Fibroblast of the aortic adventitia (primary cell): Measurements from ENCODE around the gene JOSD2. TPM values are rescaled to one million over a fixed set of nuclear protein-coding genes. Genes with fewer than 3 reads are reported as not detected.
"Not testable (repeated sequence)": the region's sequence is repeated elsewhere in the genome, so short reads cannot be mapped to it uniquely, and the experiment has no call there.

ENCODE experiments used
- DNase-seq: peaks from one replicate; pipeline ENCODE4 v3.0.0-alpha.2; 2010; ENCODE audit warnings: low read depth
- H3K4me3 ChIP-seq: 2 replicates; pipeline ENCODE4 v1.5.1; 2011; ENCODE audit warnings: low read depth, mild to moderate bottlenecking, control low read depth, low read length, moderate library complexity
- total RNA-seq: library from RNA; depleted of rRNA; stranded (reverse); fragments of >200 nt; gene quantifications from 2 replicates; pipeline ENCODE4 v1.2.3, GENCODE V29; 2012; ENCODE audit warnings: low replicate concordance
- TF ChIP-seq, protein P1 (sequence below): IDR thresholded peaks from 2 replicates; pipeline ENCODE4 v1.5.1; 2011; ENCODE audit warnings: mild to moderate bottlenecking, low read length, control low read depth, inconsistent platforms; ENCODE audit not compliant: insufficient read depth

The JOSD2 gene
- total RNA-seq, 1 donor: 26.7 TPM

DNA sequence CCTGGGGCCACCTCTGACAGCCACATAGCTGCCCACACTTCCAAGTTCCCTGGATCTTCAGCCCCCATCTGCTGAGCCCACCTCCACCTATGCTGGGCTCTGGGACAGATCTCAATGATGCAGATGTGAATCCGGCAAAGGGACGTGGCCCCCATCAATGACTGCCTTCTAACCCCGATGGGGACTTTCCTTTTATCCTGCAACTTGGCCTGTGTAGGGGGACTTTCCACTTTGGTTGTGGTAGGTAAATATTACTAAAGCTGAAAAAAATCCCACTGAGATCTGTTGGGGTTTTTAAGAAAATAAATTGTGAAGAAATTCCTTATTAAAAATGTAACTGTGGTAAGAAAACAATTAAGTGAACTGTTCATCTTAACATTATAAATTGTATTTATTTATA is 23.5 kb upstream of the JOSD2 start:
- no peak for DNase-seq
- TF ChIP-seq, protein P1, sequence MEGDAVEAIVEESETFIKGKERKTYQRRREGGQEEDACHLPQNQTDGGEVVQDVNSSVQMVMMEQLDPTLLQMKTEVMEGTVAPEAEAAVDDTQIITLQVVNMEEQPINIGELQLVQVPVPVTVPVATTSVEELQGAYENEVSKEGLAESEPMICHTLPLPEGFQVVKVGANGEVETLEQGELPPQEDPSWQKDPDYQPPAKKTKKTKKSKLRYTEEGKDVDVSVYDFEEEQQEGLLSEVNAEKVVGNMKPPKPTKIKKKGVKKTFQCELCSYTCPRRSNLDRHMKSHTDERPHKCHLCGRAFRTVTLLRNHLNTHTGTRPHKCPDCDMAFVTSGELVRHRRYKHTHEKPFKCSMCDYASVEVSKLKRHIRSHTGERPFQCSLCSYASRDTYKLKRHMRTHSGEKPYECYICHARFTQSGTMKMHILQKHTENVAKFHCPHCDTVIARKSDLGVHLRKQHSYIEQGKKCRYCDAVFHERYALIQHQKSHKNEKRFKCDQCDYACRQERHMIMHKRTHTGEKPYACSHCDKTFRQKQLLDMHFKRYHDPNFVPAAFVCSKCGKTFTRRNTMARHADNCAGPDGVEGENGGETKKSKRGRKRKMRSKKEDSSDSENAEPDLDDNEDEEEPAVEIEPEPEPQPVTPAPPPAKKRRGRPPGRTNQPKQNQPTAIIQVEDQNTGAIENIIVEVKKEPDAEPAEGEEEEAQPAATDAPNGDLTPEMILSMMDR: no peak

DNA sequence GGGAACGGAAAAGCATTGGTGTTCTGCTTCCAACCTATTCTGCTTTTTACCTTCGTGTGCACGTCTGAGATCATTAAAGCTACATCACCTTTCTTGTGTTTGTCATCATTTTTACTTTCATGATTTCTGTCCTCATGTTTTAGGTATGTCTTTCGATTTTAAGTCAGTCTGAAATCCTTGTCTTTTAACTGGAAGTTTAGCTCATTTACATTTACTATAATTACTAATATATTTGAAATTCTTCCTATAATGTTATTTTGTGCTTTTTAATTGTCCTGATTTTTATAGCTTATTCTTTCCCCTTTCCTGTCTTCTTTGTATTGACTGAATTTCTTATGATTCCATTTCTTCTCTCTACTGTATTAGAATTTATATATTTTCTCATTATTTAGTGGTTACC is 22.0 kb upstream of the JOSD2 start:
- TF ChIP-seq, protein P1: no peak
- H3K4me3 ChIP-seq: no peak overlapping the region
- DNase-seq: no peak

More for the DNA sequence above, 23.5 kb upstream of the JOSD2 start:
- H3K4me3 ChIP-seq: no peak overlapping the region

DNA sequence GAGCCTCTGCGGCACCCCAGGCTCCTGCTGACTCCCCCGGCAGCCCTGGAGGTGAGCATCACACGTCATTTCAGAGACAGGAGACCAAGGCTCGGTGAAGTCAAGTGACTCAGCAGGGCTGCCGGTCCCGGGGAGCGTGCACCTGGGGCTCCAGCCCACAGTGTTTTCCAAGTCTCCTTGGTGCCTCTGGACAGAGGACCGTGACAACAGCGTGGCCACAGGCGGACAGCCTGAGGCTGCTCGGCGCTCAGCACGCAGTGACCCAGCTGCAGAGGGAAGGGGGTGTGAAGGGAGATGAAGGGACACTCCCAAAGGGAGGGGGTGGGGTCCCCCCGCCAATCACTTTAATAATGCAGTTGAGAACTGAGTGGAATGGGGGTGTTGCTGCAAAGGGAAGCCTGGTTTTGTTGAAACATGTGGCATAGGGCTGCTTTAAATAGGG is 20.2 kb upstream of the JOSD2 start:
- H3K4me3 ChIP-seq: no peak overlapping the region
- TF ChIP-seq, protein P1: no peak
- DNase-seq: no peak

DNA sequence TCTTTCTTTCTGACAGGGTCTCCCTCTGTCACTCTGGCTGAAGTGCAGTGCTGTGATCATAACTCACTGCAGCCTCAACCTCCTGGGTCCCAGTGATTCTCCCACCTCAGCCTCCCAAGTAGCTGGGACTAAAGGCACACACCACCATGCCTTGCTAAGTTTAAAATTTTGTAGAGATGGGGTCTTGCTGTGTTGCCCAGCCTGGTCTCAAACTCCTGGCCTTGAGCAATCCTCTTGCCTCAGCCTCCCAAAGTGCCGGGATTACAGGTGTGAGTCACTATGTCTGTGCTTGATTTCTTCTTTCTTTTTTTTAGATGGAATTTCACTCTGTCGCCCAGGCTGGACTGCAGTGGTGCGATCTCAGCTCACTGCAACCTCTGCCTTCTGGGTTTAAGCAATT is 17.1 kb upstream of the JOSD2 start:
- DNase-seq, H3K4me3 ChIP-seq: not testable (repeated sequence)

DNA sequence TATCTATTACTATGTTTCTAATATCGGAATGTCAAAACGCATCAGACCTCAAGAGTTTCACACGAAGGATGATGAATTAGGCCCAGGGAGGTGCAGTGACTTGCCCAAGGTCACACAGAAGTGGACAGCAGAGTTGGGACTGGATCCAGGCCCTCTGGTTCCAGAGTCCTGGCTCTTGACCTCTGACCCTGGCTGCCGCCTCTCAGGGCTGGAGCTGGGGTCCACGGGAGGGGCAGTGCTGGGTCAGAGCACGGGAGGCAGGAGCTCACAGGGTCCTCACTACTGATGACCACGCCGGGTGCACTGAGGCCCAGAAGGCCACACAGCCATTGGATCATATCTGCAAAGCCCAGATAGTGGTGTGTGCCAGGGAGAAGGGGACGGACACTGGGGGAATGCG is 11.9 kb upstream of the JOSD2 start:
- no peak overlapping the region for H3K4me3 ChIP-seq
- TF ChIP-seq, protein P1: no peak
- no peak for DNase-seq

DNA sequence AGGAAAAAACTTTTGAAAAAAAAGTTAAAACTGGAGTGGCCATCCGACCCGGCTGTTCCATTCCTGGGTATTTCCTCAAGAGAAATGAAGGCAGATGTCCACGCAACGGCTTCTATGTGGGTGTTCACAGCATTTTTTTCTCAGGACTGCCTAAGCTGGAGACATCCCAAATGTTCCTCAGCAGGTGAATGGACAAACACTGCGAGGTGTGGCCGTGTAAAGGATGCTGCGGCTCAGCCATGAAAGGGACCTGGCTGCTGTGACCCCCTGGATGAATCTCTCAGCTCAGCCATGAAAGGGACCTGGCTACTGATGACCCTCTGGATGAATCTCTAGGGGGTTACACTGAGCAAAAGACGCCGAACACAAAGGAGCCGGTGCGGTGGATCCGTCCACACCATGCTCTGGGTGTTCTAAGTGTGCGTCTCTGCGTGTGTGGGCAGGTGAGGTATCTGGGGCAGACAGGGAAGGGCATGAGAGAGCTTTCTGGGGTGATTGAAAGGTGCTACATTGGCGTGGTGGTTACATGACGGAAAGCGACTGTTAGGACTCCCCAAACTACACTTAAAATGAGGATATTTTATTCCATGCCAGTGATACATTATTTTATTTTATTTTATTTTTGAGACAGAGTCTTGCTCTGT is 10.0 kb upstream of the JOSD2 start:
- no peak overlapping the region for H3K4me3 ChIP-seq
- DNase-seq: no peak
- TF ChIP-seq, protein P1: no peak

DNA sequence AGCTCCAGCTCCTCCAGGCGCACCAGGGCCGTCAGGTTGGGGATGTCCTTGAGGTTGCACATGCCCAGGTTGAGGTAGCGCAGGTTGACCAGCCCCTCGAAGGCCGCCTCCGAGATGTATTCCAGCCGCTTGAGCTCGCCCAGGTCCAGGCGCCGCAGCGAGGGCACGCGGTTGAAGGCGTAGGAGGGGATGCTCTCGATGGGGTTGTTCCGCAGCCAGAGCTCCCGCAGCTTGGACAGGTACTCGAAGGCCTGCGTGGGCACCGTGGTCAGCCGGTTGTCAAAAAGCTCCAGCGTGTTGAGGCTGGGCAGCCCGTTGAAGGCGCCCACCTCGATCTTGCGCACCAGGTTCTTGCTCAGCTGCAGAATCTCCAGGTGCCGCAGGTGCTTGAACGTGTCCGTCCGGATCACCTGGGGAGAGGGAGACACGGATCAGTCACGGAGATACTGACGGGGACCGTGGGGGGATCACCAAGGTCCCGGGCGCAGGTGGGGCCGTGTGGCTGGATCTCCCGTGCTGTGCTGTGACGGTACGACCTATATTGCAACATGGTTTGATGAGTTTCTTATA is 8.1 kb upstream of the JOSD2 start:
- no peak for DNase-seq
- TF ChIP-seq, protein P1: no peak

More for the DNA sequence above, 8.1 kb upstream of the JOSD2 start:
- no peak overlapping the region for H3K4me3 ChIP-seq
